ENCODE results near the gene ENTHD1. TPM values are rescaled to one million over a fixed set of nuclear protein-coding genes. Genes with fewer than 3 reads are reported as not detected.

The ENTHD1 gene
- total RNA-seq = not detected

GRCh38 chr22:39893526-39893925, at the start of gene ENTHD1:
TSS of gene ENTHD1 (minus strand) at chr22:39893760. CDS start at chr22:39887748, 6,012 bp downstream.

DNA sequence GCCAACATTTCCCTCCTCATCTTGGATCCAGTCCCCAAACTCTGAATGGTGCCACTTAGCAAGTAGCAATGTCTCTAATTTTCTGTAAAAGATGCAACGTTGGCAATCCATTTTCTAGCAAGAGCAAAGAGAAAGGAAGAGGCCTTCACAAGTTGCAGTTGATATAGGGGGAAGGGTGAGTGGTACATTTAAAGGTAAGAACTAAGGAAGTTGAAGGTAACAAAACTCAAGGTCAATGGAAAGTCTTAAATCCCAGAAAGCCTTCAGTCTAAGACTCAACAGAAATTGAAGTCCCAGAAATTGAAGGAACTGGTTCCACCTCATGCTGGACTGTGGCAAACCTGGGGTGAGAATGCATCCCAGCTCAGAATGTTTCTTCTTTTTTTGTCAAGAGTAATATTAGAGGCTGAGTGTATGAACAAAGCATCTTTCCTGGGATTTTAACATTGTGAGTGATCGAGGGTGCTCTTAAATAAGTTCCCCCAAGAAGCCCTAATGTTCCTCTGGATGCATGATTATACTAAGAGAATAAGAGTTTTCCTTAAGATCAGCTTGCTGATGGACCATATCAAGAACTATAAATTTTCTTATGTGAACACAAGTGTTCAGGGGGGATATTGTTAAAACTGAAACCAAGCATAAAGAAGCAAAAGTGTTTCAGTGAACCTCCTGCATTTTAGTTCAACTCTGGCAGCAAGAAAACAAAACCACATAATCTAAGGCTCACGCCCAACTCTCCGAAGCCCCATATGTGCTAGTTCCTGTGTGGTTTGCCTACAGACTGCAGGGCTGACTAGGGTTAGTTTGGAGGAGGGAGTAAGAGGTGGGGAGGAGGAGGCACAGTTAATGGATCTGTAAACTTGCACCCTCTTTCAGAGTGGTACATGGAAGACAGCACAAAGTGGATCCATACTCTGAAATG, 7.0 kb upstream of the ENTHD1 start, which contains the start of gene GRAP2:
Gene GRAP2, plus strand, starts transcription at position 779 of the 922 bp plus-strand sequence. CDS start 46,023 bp downstream, outside the sequence.

Small RNA genes lying within 50 kb of the gene (small RNA-seq; reads per million reads assigned to genes)
- not detected for gene RN7SKP210 (ENCODE audit: low replicate concordance)

Other genes starting within 250 kb of the ENTHD1 start
- gene GRAP2, start 7.3 kb upstream of the ENTHD1 start, total RNA-seq = 3.4 TPM
- not detected for gene TMA7B, start 66.6 kb upstream of the ENTHD1 start, total RNA-seq
- gene FAM83F, start 101.2 kb upstream of the ENTHD1 start, total RNA-seq = 0.63 TPM

Data from parietal lobe (tissue), 2 donors.